Left ventricle myocardium inferior (tissue), 1 donor: ENCODE results near the gene RMI2. TPM values are rescaled to one million over a fixed set of nuclear protein-coding genes. Genes with fewer than 3 reads are reported as not detected.
A peak's percentile ranks its signal among the peaks of the same experiment; 100 is the strongest.

Experiments used
- DNase-seq: peaks from one replicate; pipeline ENCODE4 v3.0.0-alpha.2; 2020
- H3K27ac ChIP-seq: fragments of 200-600 bp; replicated peaks from 2 replicates; pipeline ENCODE4 v1.8.0; 2021
- H3K27me3 ChIP-seq: fragments of 200-600 bp; 2 replicates; pipeline ENCODE4 v1.8.0; 2021; ENCODE audit warnings: low read depth
- H3K36me3 ChIP-seq: fragments of 200-600 bp; 2 replicates; pipeline ENCODE4 v1.8.0; 2021
- H3K4me1 ChIP-seq: fragments of 200-600 bp; 2 replicates; pipeline ENCODE4 v1.8.0; 2021
- H3K4me3 ChIP-seq: fragments of 200-600 bp; 2 replicates; pipeline ENCODE4 v1.8.0; 2021; ENCODE audit warnings: mild to moderate bottlenecking, moderate library complexity
- H3K9me3 ChIP-seq: fragments of 200-600 bp; replicated peaks from 2 replicates; pipeline ENCODE4 v1.8.0; 2021
- CTCF ChIP-seq: fragments of 200-600 bp; IDR thresholded peaks from 2 replicates; pipeline ENCODE4 v1.8.0; 2021; ENCODE audit warnings: antibody characterized with exemption, mild to moderate bottlenecking, borderline replicate concordance
- intact Hi-C: fragments of 100-400 bp; cut with micrococcal nuclease; formaldehyde crosslinking; loops from one replicate; pipeline ENCODE4 v1.11.0; 2022
- total RNA-seq: library from RNA; stranded (reverse); fragmentation: NEBNext Ultra II Directional; extraction: Animal tissue kit (Norgen Biotek cat#: 25700); gene quantifications from one replicate; pipeline ENCODE4 v1.2.1, GENCODE V29; 2021
- donor health status: DM: no; HTN: yes; CAD: no; lungs with severe emphysema.

Gene RMI2
- total RNA-seq, 1 donor from 2014 or later, result 0.60 TPM

DNA sequence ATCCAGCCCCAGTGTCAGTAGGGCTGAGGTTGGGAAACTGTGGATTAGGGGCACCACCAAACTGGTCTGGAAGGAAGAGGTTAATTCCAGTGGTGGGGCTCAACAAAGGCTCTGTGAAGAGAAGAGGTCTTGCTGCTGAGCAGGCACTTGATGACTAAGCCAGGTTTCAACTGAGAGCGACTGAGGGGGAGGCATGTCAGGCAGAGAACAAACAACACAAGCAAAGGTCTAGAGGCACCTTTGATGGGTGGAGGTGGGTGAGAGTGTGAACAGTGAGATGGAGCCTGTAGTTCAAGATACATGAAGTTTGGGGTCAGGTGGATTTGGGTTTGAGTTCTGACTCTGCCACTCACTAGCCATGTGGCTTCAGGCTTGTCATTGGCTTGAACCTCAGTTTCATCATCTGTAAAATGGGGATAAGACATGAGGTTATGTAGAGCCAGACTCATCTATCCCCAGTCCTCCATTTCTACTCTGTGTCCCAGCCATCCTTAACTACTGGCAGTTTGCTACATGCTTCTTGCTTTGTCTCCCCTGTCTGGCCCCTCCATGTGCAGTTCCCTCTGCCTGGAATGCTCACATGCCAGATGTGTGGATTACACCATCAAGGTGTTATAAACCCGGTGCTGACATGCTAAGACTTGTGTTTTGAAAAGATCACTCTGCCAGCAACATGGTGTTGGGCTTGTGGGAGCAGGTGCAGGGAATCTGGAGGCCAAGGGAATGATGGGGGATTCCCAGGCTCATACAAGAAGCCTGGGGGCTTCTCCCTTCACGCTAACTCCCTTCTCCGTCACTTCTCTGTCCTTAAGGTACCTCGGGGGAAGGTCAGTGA is 3.0 kb upstream of the RMI2 start:
- Histone ChIP-seq H3K4me1 (peaks cover 12% of the 10 kb centered on the region), H3K27me3 (no peaks in the 10 kb centered on the region), H3K27ac (no peak overlapping the region), H3K4me3 (no peak overlapping the region), H3K36me3 (no peaks in the 10 kb centered on the region), H3K9me3 (peaks cover 3% of the 10 kb centered on the region)
- DNase-seq, result no peak
- intact Hi-C loops, result no loop called here
- TF ChIP-seq CTCF, result no peak

GRCh38 chr16:11346700-11347319 is 1.6 kb downstream of the RMI2 start:
- no peaks in the 10 kb centered on the region for H3K36me3 ChIP-seq
- no peak for TF ChIP-seq CTCF
- H3K9me3 ChIP-seq, result no peaks in the 10 kb centered on the region
- no peak for DNase-seq
- peaks cover 30% of the 10 kb centered on the region for H3K4me1 ChIP-seq
- no peak overlapping the region for H3K4me3 ChIP-seq
- intact Hi-C loops, result no loop called here
- H3K27me3 ChIP-seq, result no peaks in the 10 kb centered on the region
- H3K27ac ChIP-seq, result no peak overlapping the region

GRCh38 chr16:11347831-11348230 is 2.6 kb downstream of the RMI2 start:
- no peak for TF ChIP-seq CTCF
- intact Hi-C loops, result no loop called here
- no peak for DNase-seq
- H3K4me3 ChIP-seq, result no peak overlapping the region
- H3K27ac ChIP-seq, result no peak overlapping the region
- H3K27me3 ChIP-seq, result no peaks in the 10 kb centered on the region
- H3K9me3 ChIP-seq, result no peaks in the 10 kb centered on the region
- H3K36me3 ChIP-seq, result no peaks in the 10 kb centered on the region
- H3K4me1 ChIP-seq, result peaks cover 30% of the 10 kb centered on the region

- no peak overlapping the region for H3K4me3 ChIP-seq
- no peaks in the 10 kb centered on the region for H3K36me3 ChIP-seq
- H3K4me1 ChIP-seq, result peaks cover 30% of the 10 kb centered on the region
- no peak for TF ChIP-seq CTCF
- H3K27me3 ChIP-seq, result no peaks in the 10 kb centered on the region
- H3K9me3 ChIP-seq, result no peaks in the 10 kb centered on the region
- no peak for DNase-seq
- H3K27ac ChIP-seq, result peak overlapping the region; percentile 49
- intact Hi-C loops, result no loop called here
Observed at GRCh38 chr16:11348737-11349598, 3.7 kb downstream of the RMI2 start.

DNA sequence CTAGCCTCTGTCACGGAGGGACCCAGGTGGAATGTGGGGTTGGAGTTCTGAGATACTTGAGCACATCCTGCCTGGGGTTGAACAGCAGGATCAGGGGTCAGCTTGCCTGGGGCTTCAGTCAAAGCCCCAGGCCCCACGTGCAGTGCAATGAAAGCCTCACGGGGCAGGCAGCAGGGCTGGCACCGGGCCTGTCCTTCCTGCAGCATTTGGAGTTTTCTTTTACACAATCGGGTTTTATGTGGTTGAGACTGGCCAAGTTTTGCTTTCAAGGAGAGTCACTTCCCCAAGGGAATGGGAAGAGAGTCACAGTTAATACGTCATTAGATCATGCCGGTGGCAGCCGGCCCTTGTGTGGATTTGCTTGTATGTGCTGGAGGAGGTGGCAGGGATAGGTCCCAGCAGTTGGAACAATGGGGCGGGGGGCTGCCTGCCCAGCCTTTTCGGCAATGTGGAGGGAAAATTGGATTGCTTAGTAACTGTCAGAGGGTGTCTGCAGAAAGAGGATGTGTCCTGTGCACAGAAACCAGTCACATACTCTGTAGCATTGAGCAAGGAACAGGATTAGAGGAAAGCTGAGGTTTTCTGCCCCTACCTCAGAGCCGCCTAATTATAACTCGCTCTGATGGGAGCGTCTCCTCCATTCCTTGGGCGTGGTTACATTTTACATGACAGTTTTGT is 4.5 kb downstream of the RMI2 start:
- H3K4me3 ChIP-seq, result no peak overlapping the region
- TF ChIP-seq CTCF, result no peak
- no peaks in the 10 kb centered on the region for H3K36me3 ChIP-seq
- peak; percentile 48 for DNase-seq
- H3K27me3 ChIP-seq, result no peaks in the 10 kb centered on the region
- peaks cover 26% of the 10 kb centered on the region for H3K4me1 ChIP-seq
- H3K9me3 ChIP-seq, result no peaks in the 10 kb centered on the region
- peak overlapping the region; percentile 49 for H3K27ac ChIP-seq
- intact Hi-C loops, result loop anchor here (10.0 kb wide), 2 partner anchors 95 to 375 kb away; partner anchors contain the start of gene SOCS1
